B cell (primary cell): ENCODE measurements around the gene HSPH1.

Experiments
- CTCF ChIP-seq: fragments of 200-600 bp; IDR thresholded peaks from one replicate; pipeline ENCODE4 v1.8.0; 2022; ENCODE audit warnings: antibody characterized with exemption, mild to moderate bottlenecking
- EZH2 ChIP-seq: IDR thresholded peaks from 2 replicates; pipeline ENCODE4 v1.6.1; 2012; ENCODE audit warnings: borderline replicate concordance, low read depth, mild to moderate bottlenecking, moderate library complexity, low read length; ENCODE audit not compliant: insufficient read depth, poor library complexity, severe bottlenecking

GRCh38 chr13:31160857-31161556 lies 697 bp downstream of the HSPH1 start:
- TF ChIP-seq CTCF (no peak), EZH2 (no peak)
